K562 (cell line): ENCODE measurements around the gene TBL1X.

Experiments
- BRD4 ChIP-seq: fragments of 200-600 bp; sonication (generic); IDR thresholded peaks from 2 replicates; pipeline ENCODE4 v1.6.1; 2017; ENCODE audit warnings: inconsistent platforms
- FOSL1 ChIP-seq: fragments of 200-800 bp; sonication (Bioruptor generic); conservative IDR thresholded peaks from 2 replicates; pipeline ENCODE4 v1.6.1; 2016; ENCODE audit warnings: missing genetic modification characterization, missing compliant biosample characterization
- MCM3 ChIP-seq: fragments of 450-650 bp; IDR thresholded peaks from 2 replicates; pipeline ENCODE4 v1.6.1; 2016
- PHF20 ChIP-seq: fragments of 450-650 bp; IDR thresholded peaks from 2 replicates; pipeline ENCODE4 v1.6.1; 2018; ENCODE audit not compliant: partially characterized antibody
- POLR2A ChIP-seq: fragments of 450-650 bp; conservative IDR thresholded peaks from 2 replicates; pipeline ENCODE4 v1.6.1; 2016
- TEAD4 ChIP-seq, 2 experiments: sonication (generic) in 1 of 2; formaldehyde crosslinking in 1 of 2; IDR thresholded peaks; 2 replicates each; pipeline versions ENCODE4 v1.6.1 to v1.8.0; 2012 to 2022; ENCODE audit warnings: borderline replicate concordance in 1 of 2, inconsistent platforms in 1 of 2, low read length in 1 of 2, mild to moderate bottlenecking in 1 of 2, missing genetic modification reagents in 1 of 2
- ZBTB7A ChIP-seq: IDR thresholded peaks from 2 replicates; pipeline ENCODE4 v1.6.1; 2011; ENCODE audit warnings: low read depth, mild to moderate bottlenecking, low read length, moderate library complexity, borderline replicate concordance; ENCODE audit not compliant: control insufficient read depth
- TF ChIP-seq, protein P1 (sequence below), 3 experiments: IDR thresholded peaks in 2 of 3; conservative IDR thresholded peaks in 1 of 3; 2 replicates each; pipeline ENCODE4 v1.5.1; 2011 to 2012; ENCODE audit warnings: low read length in 3 of 3, mild to moderate bottlenecking in 3 of 3, control low read depth in 2 of 3, improper control_type of control experiment in 1 of 3, inconsistent platforms in 1 of 3, low read depth in 1 of 3, mixed read lengths in 1 of 3, moderate library complexity in 1 of 3; ENCODE audit not compliant: insufficient read depth in 2 of 3

DNA sequence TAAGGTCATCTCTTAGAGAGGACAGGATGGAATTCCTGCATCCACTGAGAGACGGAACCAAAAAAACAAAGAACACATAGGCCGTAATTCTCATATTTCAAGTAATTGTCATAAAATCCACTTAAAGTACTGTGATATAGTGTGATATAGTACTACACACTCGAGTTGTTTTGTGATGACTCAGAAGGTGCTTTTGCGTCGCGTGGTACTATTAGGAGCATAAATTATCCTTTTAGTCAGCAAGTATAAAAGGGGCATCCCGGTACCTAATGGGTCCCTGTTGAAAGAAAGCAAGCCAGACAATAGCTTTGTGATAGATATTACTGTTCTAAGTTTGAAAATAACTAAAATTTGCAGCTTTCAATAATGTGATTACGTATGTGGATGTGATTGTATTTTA is 245.5 kb downstream of the TBL1X start:
- TF ChIP-seq ZBTB7A (no peak), POLR2A (no peak), FOSL1 (tag) (no peak), TEAD4 (IDR thresholded peaks at IDR 0.05; ENCODE audit: low read length) (no peak), TEAD4 (CRISPR knock-in tag; IDR thresholded peaks at IDR 0.05; ENCODE audit: borderline replicate concordance) (no peak), BRD4 (no peak), PHF20 (no peak), MCM3 (no peak)
- TF ChIP-seq, protein P1, sequence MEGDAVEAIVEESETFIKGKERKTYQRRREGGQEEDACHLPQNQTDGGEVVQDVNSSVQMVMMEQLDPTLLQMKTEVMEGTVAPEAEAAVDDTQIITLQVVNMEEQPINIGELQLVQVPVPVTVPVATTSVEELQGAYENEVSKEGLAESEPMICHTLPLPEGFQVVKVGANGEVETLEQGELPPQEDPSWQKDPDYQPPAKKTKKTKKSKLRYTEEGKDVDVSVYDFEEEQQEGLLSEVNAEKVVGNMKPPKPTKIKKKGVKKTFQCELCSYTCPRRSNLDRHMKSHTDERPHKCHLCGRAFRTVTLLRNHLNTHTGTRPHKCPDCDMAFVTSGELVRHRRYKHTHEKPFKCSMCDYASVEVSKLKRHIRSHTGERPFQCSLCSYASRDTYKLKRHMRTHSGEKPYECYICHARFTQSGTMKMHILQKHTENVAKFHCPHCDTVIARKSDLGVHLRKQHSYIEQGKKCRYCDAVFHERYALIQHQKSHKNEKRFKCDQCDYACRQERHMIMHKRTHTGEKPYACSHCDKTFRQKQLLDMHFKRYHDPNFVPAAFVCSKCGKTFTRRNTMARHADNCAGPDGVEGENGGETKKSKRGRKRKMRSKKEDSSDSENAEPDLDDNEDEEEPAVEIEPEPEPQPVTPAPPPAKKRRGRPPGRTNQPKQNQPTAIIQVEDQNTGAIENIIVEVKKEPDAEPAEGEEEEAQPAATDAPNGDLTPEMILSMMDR (IDR thresholded peaks at IDR 0.05 in 2 of 3, conservative IDR thresholded peaks at IDR 0.05 in 1 of 3; ENCODE audit: insufficient read depth in 2 of 3, low read depth in 1 of 3, low read length in 3 of 3): no peak
